Measurements from ENCODE around the gene TM4SF5.

DNA sequence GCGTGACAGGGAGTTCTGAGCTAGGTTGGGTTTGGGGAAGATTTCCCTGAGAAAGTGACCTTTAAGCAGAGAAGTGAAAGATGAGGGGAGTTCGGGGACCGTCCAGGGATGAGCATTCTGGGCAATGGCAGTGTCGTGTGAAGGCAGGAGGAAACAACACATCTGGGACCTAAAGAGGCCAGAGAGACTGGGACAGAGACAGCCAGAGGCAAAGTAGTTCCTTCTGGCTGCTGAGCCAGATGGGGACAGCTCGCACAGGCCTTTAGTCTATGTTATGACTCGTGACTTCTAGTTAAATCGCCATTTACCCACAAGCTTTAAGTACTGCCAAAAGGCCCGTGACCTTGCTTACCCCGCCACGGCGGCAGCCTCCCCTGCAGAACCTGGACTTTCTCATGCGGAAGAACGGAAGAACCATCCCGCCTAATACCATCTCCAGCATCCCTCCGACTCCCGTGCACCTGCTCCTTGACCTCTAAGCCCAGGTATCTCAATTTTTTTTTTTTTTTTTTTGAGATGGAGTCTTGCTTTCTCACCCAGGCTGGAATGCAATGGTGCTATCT is 48.9 kb upstream of the TM4SF5 start:
- TF ChIP-seq, protein P1, sequence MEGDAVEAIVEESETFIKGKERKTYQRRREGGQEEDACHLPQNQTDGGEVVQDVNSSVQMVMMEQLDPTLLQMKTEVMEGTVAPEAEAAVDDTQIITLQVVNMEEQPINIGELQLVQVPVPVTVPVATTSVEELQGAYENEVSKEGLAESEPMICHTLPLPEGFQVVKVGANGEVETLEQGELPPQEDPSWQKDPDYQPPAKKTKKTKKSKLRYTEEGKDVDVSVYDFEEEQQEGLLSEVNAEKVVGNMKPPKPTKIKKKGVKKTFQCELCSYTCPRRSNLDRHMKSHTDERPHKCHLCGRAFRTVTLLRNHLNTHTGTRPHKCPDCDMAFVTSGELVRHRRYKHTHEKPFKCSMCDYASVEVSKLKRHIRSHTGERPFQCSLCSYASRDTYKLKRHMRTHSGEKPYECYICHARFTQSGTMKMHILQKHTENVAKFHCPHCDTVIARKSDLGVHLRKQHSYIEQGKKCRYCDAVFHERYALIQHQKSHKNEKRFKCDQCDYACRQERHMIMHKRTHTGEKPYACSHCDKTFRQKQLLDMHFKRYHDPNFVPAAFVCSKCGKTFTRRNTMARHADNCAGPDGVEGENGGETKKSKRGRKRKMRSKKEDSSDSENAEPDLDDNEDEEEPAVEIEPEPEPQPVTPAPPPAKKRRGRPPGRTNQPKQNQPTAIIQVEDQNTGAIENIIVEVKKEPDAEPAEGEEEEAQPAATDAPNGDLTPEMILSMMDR (IDR thresholded peaks at IDR 0.05; ENCODE audit: control extremely low read depth in 1 of 3, insufficient read depth in 1 of 3, low read depth in 1 of 3, low read length in 3 of 3), result no peak
- TF ChIP-seq, protein P2, sequence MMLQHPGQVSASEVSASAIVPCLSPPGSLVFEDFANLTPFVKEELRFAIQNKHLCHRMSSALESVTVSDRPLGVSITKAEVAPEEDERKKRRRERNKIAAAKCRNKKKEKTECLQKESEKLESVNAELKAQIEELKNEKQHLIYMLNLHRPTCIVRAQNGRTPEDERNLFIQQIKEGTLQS (IDR thresholded peaks at IDR 0.05; ENCODE audit: insufficient read depth, low read depth, low read length), result no peak
